AG04450 (cell line): ENCODE data around the gene SLAIN2. TPM values are rescaled to one million over a fixed set of nuclear protein-coding genes. Genes with fewer than 3 reads are reported as not detected.

Source experiments
- CTCF ChIA-PET: fragments of 300-600, 350-600 bp; formaldehyde crosslinking; extraction: SDS; loops from one replicate; lab custom pipeline; 2022; ENCODE audit warnings: antibody characterized with exemption, inconsistent platforms; lab: Charles Lee
- POLR2A ChIA-PET: fragments of 350-600 bp; formaldehyde crosslinking; extraction: SDS; loops from one replicate; lab custom pipeline; 2021; ENCODE audit warnings: antibody characterized with exemption, inconsistent platforms; lab: Yijun Ruan, JAX
- DNase-seq: peaks from one replicate; pipeline ENCODE4 v3.0.0-alpha.2; 2011; ENCODE audit warnings: low read depth, low spot score
- H3K27ac ChIP-seq: one replicate; pipeline ENCODE4 v1.5.1; 2012; ENCODE audit warnings: low read depth, low read length, control low read depth
- H3K27me3 ChIP-seq: one replicate; pipeline ENCODE4 v1.6.0; 2012; ENCODE audit warnings: low read length; ENCODE audit not compliant: control insufficient read depth, insufficient read depth
- H3K4me3 ChIP-seq: 2 replicates; pipeline ENCODE4 v1.5.1; 2011; ENCODE audit warnings: mild to moderate bottlenecking, low read depth, low read length, control low read depth
- H3K9me3 ChIP-seq: 2 replicates; pipeline ENCODE4 v1.5.1; 2012; ENCODE audit warnings: low read length; ENCODE audit not compliant: control insufficient read depth, insufficient read depth
- polyA plus RNA-seq: library from polyadenylated mRNA; depleted of rRNA; stranded (reverse); fragments of >200 nt; gene quantifications from 2 replicates; pipeline ENCODE4 v1.2.3, GENCODE V29; 2011
- TF ChIP-seq, protein P1 (sequence below): IDR thresholded peaks from 2 replicates; pipeline ENCODE4 v1.5.1; 2011; ENCODE audit warnings: low read depth, low read length, control low read depth, inconsistent platforms

Gene SLAIN2
- polyA plus RNA-seq, 1 experiment: 33.7 TPM

DNA sequence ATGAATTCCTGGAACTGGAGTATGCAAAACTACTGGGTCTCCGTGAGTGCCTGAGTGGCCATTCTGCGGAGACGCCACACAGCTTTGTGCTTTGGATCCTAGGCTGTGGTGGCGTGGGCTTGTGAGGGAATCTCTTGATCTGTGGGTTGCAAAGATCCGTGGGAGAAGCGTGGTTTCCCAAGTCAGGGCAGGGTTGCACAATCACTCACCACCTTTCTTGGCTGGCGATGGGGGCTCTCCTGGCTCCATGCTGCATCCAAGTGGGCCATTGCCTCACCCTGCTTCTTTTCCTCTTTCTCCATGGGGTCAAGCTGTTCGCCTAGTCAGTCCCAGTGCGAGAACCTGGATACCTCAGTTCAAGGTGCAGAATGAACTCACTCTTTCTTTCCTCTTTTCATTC, 62.5 kb downstream of the SLAIN2 start:
- Histone ChIP-seq H3K27me3 (no peaks in the 10 kb centered on the region), H3K27ac (no peak overlapping the region), H3K9me3 (no peaks in the 10 kb centered on the region), H3K4me3 (no peak overlapping the region)
- CTCF ChIA-PET: no interaction called here
- DNase-seq: no peak
- POLR2A ChIA-PET: no interaction called here
- TF ChIP-seq, protein P1, sequence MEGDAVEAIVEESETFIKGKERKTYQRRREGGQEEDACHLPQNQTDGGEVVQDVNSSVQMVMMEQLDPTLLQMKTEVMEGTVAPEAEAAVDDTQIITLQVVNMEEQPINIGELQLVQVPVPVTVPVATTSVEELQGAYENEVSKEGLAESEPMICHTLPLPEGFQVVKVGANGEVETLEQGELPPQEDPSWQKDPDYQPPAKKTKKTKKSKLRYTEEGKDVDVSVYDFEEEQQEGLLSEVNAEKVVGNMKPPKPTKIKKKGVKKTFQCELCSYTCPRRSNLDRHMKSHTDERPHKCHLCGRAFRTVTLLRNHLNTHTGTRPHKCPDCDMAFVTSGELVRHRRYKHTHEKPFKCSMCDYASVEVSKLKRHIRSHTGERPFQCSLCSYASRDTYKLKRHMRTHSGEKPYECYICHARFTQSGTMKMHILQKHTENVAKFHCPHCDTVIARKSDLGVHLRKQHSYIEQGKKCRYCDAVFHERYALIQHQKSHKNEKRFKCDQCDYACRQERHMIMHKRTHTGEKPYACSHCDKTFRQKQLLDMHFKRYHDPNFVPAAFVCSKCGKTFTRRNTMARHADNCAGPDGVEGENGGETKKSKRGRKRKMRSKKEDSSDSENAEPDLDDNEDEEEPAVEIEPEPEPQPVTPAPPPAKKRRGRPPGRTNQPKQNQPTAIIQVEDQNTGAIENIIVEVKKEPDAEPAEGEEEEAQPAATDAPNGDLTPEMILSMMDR: no peak

DNA sequence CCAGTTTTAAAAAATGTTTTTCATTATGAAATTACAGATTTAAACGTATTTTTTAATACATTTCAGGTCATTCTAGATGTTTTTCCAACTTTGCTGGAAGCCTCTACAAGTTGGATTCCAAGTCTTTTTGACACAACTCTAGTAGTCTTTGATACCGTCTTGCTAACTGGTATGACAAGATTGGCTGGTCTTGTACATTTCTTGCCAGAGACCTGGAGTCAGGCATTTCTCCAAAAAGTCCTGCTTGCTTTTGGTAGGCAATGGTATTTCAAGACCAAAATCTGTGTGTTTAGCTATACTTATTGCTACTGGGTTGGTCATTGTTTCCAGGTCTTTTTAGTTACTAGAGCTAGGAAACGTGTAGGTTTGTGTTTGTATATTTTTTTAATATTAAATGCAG, 64.6 kb downstream of the SLAIN2 start:
- CTCF ChIA-PET: interaction anchor here (0.5 kb wide), 1 partner anchor 59 kb away, joined by 5 read pairs; no protein-coding TSS in a partner anchor
- no peak overlapping the region for H3K27ac ChIP-seq
- TF ChIP-seq, protein P1: no peak
- no peak overlapping the region for H3K4me3 ChIP-seq
- DNase-seq: no peak
- no peaks in the 10 kb centered on the region for H3K9me3 ChIP-seq
- no peaks in the 10 kb centered on the region for H3K27me3 ChIP-seq
- POLR2A ChIA-PET: no interaction called here

DNA sequence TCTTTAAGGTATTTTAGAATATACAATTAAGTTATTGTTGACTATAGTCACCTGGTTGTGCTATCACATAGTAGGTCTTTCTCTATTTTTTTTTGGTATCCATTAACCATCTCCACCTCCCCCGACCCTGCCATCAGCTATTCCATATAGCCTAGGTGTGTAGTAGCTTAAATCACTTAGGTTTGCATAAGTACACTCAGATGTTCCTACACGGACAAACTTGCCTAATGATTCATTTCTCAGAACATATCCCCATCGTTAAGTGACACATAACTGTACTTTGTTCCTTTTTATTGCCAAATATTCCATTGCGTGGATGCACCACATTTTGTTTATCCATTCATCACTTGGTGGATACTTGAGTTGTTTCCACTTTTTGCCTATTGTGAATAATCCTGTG, 67.9 kb downstream of the SLAIN2 start:
- DNase-seq: no peak
- Histone ChIP-seq H3K4me3 (no peak overlapping the region), H3K9me3 (no peaks in the 10 kb centered on the region), H3K27me3 (no peaks in the 10 kb centered on the region), H3K27ac (no peak overlapping the region)
- ChIA-PET CTCF (interaction anchor here (1.0 kb wide), 1 partner anchor 23 kb away, joined by 3 read pairs; no protein-coding TSS in a partner anchor), POLR2A (no interaction called here)
- TF ChIP-seq, protein P1: no peak

DNA sequence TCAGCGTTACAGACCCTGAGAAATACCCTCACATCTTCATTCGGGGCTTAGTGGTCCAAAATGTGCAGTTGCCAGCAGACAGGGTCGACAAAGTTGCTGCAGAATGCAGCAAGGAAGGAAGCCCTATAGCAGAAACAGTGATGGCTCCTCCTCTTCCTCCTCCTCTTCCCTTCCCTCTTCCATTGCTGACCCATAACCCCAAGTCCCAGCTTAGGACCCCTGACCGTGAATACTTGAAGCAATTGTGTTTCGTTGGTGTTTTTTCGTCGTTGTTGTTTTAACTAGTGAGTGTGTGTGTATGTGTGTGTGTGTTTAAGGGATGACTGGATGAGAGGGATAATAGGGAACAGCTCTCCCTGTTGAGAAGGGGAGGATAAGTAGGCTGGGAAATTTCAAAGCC, 69.5 kb downstream of the SLAIN2 start:
- Histone ChIP-seq H3K4me3 (no peak overlapping the region), H3K27me3 (no peaks in the 10 kb centered on the region), H3K9me3 (no peaks in the 10 kb centered on the region), H3K27ac (no peak overlapping the region)
- DNase-seq: no peak
- CTCF ChIA-PET: no interaction called here
- TF ChIP-seq, protein P1: no peak
- POLR2A ChIA-PET: no interaction called here

DNA sequence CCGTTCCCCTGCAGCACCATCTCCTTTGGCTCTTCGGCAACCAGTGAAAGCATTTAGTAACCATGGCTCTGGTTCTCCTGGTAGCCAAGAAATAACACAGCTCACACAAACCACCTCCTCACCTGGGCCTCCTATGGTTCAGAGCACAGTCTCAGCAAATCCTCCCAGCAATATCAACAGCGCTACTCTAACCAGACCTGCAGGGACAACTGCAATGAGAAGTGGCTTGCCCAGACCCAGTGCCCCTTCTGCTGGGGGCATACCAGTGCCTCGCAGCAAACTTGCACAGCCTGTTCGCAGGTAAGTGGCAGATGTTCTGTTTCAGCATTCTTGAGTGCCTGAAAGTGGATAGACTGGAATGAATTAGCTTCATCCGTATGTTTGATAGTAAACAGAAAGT, 78.8 kb downstream of the SLAIN2 start:
- ChIA-PET POLR2A (no interaction called here), CTCF (no interaction called here)
- H3K27me3 ChIP-seq: no peaks in the 10 kb centered on the region
- no peaks in the 10 kb centered on the region for H3K9me3 ChIP-seq
- no peak for DNase-seq
- TF ChIP-seq, protein P1: no peak
- no peak overlapping the region for H3K4me3 ChIP-seq
- H3K27ac ChIP-seq: no peak overlapping the region
